ENCODE results near the gene SRSF4.

Gene SRSF4

GRCh38 chr1:29126198-29126597 lies 55.5 kb downstream of the SRSF4 start:
- H3K4me3 ChIP-seq (ENCODE audit: low read length) = no peak overlapping the region
- H3K36me3 ChIP-seq (ENCODE audit: control insufficient read depth, insufficient read depth, low read length) = no peaks in the 10 kb centered on the region
- peaks cover 11% of the 10 kb centered on the region for H3K27me3 ChIP-seq (ENCODE audit: control insufficient read depth, insufficient read depth, low read length)
- H3K4me1 ChIP-seq (ENCODE audit: control insufficient read depth, insufficient read depth, low read length) = peaks cover 9% of the 10 kb centered on the region
- no peak overlapping the region for H3K27ac ChIP-seq (ENCODE audit: low read depth, low read length)
- H3K9ac ChIP-seq (ENCODE audit: low read length) = no peak overlapping the region

DNA sequence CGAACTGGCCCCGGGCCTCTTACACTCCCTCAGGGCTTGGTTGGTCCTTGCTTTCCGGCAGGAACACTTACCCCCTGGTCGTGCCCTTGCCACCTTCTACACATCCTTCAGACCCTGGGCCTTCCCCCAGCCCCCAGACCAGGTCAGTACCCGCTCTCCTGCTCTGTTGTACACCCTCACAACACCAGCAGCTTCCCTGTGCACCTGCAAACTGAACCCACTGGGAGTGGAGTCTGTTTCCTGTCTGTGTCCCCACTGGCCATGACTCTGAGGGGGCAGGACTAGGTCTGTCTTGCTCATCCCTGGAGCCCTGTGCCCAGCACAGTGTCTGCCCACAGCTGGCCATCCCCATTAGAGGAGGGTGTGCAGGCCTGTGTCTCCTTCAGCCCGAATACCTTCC lies 55.9 kb downstream of the SRSF4 start:
- Histone ChIP-seq H3K9ac (ENCODE audit: low read length) (no peak overlapping the region), H3K27me3 (ENCODE audit: control insufficient read depth, insufficient read depth, low read length) (peaks cover 11% of the 10 kb centered on the region), H3K27ac (ENCODE audit: low read depth, low read length) (peak overlapping the region; percentile 98), H3K4me1 (ENCODE audit: control insufficient read depth, insufficient read depth, low read length) (peaks cover 9% of the 10 kb centered on the region), H3K4me3 (ENCODE audit: low read length) (peak overlapping the region; percentile 7), H3K36me3 (ENCODE audit: control insufficient read depth, insufficient read depth, low read length) (no peaks in the 10 kb centered on the region)

GRCh38 chr1:29125237-29125641 lies 56.5 kb downstream of the SRSF4 start:
- Histone ChIP-seq H3K4me1 (ENCODE audit: control insufficient read depth, insufficient read depth, low read length) (peaks cover 12% of the 10 kb centered on the region), H3K27ac (ENCODE audit: low read depth, low read length) (peak overlapping the region; percentile 98), H3K9ac (ENCODE audit: low read length) (peak overlapping the region; percentile 86), H3K36me3 (ENCODE audit: control insufficient read depth, insufficient read depth, low read length) (no peaks in the 10 kb centered on the region), H3K27me3 (ENCODE audit: control insufficient read depth, insufficient read depth, low read length) (peaks cover 11% of the 10 kb centered on the region), H3K4me3 (ENCODE audit: low read length) (peak overlapping the region; percentile 82)

DNA sequence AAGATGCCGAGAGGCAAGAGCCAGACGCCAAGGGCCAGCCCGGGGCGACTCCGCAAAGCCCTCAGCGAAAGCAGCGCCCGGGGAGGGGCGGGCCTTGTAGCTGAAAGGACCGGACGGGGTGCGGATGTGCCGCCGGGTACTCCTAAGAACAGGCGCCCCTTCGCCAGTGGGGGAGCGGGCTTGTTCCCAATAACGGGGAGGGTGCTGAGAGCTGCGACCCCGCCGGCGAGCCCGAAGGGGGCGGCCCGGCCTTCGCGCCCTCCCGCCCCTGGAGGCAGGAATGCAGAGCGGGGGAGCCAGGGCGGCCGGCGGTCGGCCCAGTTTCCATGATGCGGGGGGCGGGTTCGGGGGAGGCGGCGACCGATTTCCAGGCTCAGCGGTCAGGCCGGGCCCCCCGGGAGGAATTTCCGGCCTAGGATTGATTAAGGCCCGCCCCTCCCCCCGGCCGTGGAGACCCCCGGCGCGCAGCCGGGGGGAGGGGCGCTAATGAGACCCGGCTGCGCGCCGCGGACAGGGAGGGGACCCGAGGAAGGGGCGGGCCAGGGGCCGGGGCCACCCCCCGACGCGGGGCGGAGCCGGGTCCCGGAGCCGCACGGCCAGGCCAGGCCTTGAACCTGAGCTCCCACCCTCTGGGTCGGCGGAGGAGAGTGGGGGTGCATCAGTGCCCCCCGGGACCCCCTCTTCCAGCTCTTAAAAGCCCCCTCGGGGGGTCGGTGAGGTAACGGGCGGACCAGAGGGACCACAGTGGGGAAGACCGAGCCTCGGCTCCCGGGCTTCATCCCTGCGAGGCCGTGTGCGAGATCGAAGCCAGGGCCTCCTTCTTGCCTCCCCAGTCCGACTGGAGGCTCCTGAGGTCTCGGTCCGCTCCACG lies 57.1 kb downstream of the SRSF4 start:
- Histone ChIP-seq H3K9ac (ENCODE audit: low read length) (peak overlapping the region; percentile 86), H3K27me3 (ENCODE audit: control insufficient read depth, insufficient read depth, low read length) (peaks cover 11% of the 10 kb centered on the region), H3K36me3 (ENCODE audit: control insufficient read depth, insufficient read depth, low read length) (no peaks in the 10 kb centered on the region), H3K4me3 (ENCODE audit: low read length) (peak overlapping the region; percentile 82), H3K4me1 (ENCODE audit: control insufficient read depth, insufficient read depth, low read length) (peaks cover 15% of the 10 kb centered on the region), H3K27ac (ENCODE audit: low read depth, low read length) (peak overlapping the region; percentile 98)

DNA sequence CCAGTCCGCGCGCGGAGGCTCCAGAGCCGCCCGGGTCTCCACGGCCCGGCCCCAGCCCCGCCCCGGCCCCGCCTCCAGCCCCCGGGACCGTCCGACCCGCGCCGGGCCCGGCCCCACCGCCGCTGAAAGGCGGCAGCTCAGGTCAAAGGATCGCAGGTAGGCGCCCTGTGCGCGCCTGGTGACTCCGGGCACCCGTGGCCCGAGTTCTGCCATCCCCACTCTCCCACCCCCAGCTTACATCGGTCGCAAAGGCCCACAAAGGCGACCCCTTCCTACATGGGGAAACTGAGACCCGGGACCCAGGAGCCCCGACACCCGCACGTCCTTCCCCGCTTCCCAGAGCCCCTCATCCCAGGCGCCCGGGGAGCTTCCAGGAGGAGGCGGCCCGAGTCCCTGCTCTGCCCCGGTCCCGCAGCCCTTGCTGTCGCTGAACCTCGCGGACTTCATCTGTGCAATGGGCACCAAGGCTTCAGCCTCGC lies 57.8 kb downstream of the SRSF4 start, which contains the start of gene TMEM200B:
TMEM200B (minus strand) TSS at position 17 of the 479 bp plus-strand sequence. CDS start 2,075 bp downstream, outside the sequence.
- no peaks in the 10 kb centered on the region for H3K36me3 ChIP-seq (ENCODE audit: control insufficient read depth, insufficient read depth, low read length)
- H3K27me3 ChIP-seq (ENCODE audit: control insufficient read depth, insufficient read depth, low read length) = peaks cover 11% of the 10 kb centered on the region
- H3K4me1 ChIP-seq (ENCODE audit: control insufficient read depth, insufficient read depth, low read length) = peaks cover 17% of the 10 kb centered on the region
- H3K27ac ChIP-seq (ENCODE audit: low read depth, low read length) = peak within 1 kb of the TSS; percentile 98
- H3K4me3 ChIP-seq (ENCODE audit: low read length) = peak within 1 kb of the TSS; percentile 82
- peak within 1 kb of the TSS; percentile 86 for H3K9ac ChIP-seq (ENCODE audit: low read length)

DNA sequence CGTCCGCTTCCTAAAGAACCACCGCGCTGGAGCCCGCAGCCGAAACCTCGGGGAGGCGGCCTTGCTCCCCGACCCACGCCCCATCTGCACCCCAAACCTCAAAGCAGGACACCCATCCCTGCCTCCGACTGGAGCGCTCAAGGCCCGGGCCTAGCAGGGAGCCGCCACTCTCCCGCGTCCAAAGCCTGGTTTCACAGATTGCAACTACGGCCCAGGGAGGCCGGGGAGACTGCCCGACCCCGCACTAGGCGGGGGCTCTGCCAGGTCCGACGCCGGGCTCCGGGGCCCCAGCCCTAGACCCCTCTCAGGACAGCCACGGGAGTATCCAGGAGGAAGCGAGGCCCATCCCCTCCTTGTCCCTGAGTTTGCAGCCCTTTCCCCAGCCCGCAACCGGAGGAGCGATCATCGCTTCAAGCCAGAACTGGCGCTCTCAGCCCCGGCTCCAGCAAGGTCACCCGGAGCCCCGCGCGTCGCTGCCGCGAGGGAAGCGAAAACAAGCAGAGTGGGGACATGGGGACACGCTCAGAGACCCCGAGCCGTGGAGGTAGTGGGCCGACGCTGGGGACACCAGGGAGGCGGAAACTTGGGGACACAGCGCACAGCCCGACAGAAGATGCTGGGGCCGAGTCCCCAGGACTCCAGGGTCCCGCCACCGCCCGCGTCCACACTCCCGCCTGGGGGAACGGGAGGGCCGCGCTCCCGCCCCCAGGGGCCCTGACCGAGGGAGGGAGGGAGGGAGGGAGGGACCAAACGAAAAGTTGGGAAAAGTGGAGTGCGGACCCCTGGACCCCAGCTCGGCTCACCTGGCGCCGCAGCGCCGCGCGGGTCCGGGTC lies 58.4 kb downstream of the SRSF4 start:
- H3K36me3 ChIP-seq (ENCODE audit: control insufficient read depth, insufficient read depth, low read length) = no peaks in the 10 kb centered on the region
- peaks cover 11% of the 10 kb centered on the region for H3K27me3 ChIP-seq (ENCODE audit: control insufficient read depth, insufficient read depth, low read length)
- peaks cover 22% of the 10 kb centered on the region for H3K4me1 ChIP-seq (ENCODE audit: control insufficient read depth, insufficient read depth, low read length)
- H3K4me3 ChIP-seq (ENCODE audit: low read length) = peak overlapping the region; percentile 82
- H3K27ac ChIP-seq (ENCODE audit: low read depth, low read length) = peak overlapping the region; percentile 98
- H3K9ac ChIP-seq (ENCODE audit: low read length) = peak overlapping the region; percentile 83

- Histone ChIP-seq H3K9ac (ENCODE audit: low read length) (peak overlapping the region; percentile 83), H3K27me3 (ENCODE audit: control insufficient read depth, insufficient read depth, low read length) (peaks cover 11% of the 10 kb centered on the region), H3K27ac (ENCODE audit: low read depth, low read length) (peak overlapping the region; percentile 98), H3K4me1 (ENCODE audit: control insufficient read depth, insufficient read depth, low read length) (peaks cover 22% of the 10 kb centered on the region), H3K4me3 (ENCODE audit: low read length) (peak overlapping the region; percentile 82), H3K36me3 (ENCODE audit: control insufficient read depth, insufficient read depth, low read length) (no peaks in the 10 kb centered on the region)
These were observed 59.0 kb downstream of the SRSF4 start for GRCh38 chr1:29122682-29123052.

GRCh38 chr1:29121936-29122681 lies 59.6 kb downstream of the SRSF4 start:
- Histone ChIP-seq H3K27ac (ENCODE audit: low read depth, low read length) (peak overlapping the region; percentile 98), H3K9ac (ENCODE audit: low read length) (peak overlapping the region; percentile 73), H3K4me1 (ENCODE audit: control insufficient read depth, insufficient read depth, low read length) (peaks cover 22% of the 10 kb centered on the region)

GRCh38 chr1:29121516-29121935 lies 60.2 kb downstream of the SRSF4 start:
- H3K36me3 ChIP-seq (ENCODE audit: control insufficient read depth, insufficient read depth, low read length) = no peaks in the 10 kb centered on the region
- H3K27me3 ChIP-seq (ENCODE audit: control insufficient read depth, insufficient read depth, low read length) = peaks cover 11% of the 10 kb centered on the region
- H3K4me1 ChIP-seq (ENCODE audit: control insufficient read depth, insufficient read depth, low read length) = peaks cover 22% of the 10 kb centered on the region
- H3K27ac ChIP-seq (ENCODE audit: low read depth, low read length) = peak overlapping the region; percentile 98
- peak overlapping the region; percentile 82 for H3K4me3 ChIP-seq (ENCODE audit: low read length)
- H3K9ac ChIP-seq (ENCODE audit: low read length) = peak overlapping the region; percentile 21

More at GRCh38 chr1:29121936-29122681, 59.6 kb downstream of the SRSF4 start:
- Histone ChIP-seq H3K36me3 (ENCODE audit: control insufficient read depth, insufficient read depth, low read length) (no peaks in the 10 kb centered on the region), H3K27me3 (ENCODE audit: control insufficient read depth, insufficient read depth, low read length) (peaks cover 11% of the 10 kb centered on the region), H3K4me3 (ENCODE audit: low read length) (peak overlapping the region; percentile 82)

GRCh38 chr1:29120947-29121485 lies 60.7 kb downstream of the SRSF4 start:
- no peaks in the 10 kb centered on the region for H3K36me3 ChIP-seq (ENCODE audit: control insufficient read depth, insufficient read depth, low read length)
- peaks cover 21% of the 10 kb centered on the region for H3K4me1 ChIP-seq (ENCODE audit: control insufficient read depth, insufficient read depth, low read length)
- peak overlapping the region; percentile 98 for H3K27ac ChIP-seq (ENCODE audit: low read depth, low read length)
- H3K9ac ChIP-seq (ENCODE audit: low read length) = no peak overlapping the region
- H3K27me3 ChIP-seq (ENCODE audit: control insufficient read depth, insufficient read depth, low read length) = peaks cover 9% of the 10 kb centered on the region
- peak overlapping the region; percentile 82 for H3K4me3 ChIP-seq (ENCODE audit: low read length)

DNA sequence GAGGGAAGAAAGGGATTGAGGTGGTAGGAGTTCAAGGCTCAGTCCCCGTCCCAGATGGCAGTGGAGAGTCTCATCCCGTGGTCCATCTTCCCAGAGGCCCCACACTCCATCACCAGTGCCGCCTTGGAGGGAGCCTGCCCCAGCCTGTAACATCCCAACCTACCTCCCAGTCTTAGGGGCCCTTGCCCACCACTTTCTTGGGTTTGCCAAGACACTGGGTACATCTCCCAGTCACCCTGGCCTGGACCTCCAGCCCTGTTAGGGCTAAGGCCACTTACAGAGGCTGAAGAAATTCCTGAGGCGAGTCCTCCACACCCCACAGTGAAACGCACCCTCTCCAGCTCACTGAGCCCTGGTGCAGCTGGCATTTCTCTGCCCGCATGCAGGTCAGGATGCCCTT lies 61.3 kb downstream of the SRSF4 start:
- Histone ChIP-seq H3K4me3 (ENCODE audit: low read length) (no peak overlapping the region), H3K27me3 (ENCODE audit: control insufficient read depth, insufficient read depth, low read length) (peaks cover 7% of the 10 kb centered on the region), H3K9ac (ENCODE audit: low read length) (no peak overlapping the region), H3K4me1 (ENCODE audit: control insufficient read depth, insufficient read depth, low read length) (peaks cover 15% of the 10 kb centered on the region), H3K36me3 (ENCODE audit: control insufficient read depth, insufficient read depth, low read length) (peaks cover under 1% of the 10 kb centered on the region), H3K27ac (ENCODE audit: low read depth, low read length) (peak overlapping the region; percentile 98)
